ENCODE results near the gene TNIP2.

TNIP2 gene

GRCh38 chr4:2755821-2756690 is at the start of gene TNIP2:
TSS of gene TNIP2 (minus strand) at chr4:2756336. CDS start at chr4:2756289, 47 bp downstream.
- peaks cover 27 to 51% (median 40%) of the 10 kb centered on the region in 10 experiments for H3K4me1 ChIP-seq
- H3K4me2 ChIP-seq, result peak within 1 kb of the TSS; percentile 79 to 97 (median 91)
- H3K4me3 ChIP-seq, result peak within 1 kb of the TSS; percentile 79 to 96 (median 88)
- no peaks in the 10 kb centered on the region for H3K9me3 ChIP-seq (replicated peaks in 1 of 11)
- peaks cover 4 to 27% (median 17%) of the 10 kb centered on the region in 11 experiments; a peak in 19 of 22 replicates for H3K36me3 ChIP-seq
- H3K27me3 ChIP-seq, result no peaks in the 10 kb centered on the region
- peak within 1 kb of the TSS; percentile 82 to 90 (median 88) for H3K27ac ChIP-seq
- no peak for TF ChIP-seq Cebpa-rat (IDR thresholded peaks at IDR 0.05)
- H3K9ac ChIP-seq, result peak within 1 kb of the TSS; percentile 86 to 95 (median 91)
- peaks cover 16 to 48% (median 39%) of the 10 kb centered on the region in 11 experiments; a peak in 20 of 22 replicates for H4K20me1 ChIP-seq

GRCh38 chr4:2804973-2805501 is 48.9 kb upstream of the TNIP2 start:
- peak overlapping the region; percentile 95 to 100 (median 98) for H3K4me2 ChIP-seq
- peak overlapping the region; percentile 52 to 77 (median 70) for H3K9ac ChIP-seq

GRCh38 chr4:2804449-2804972 is 48.4 kb upstream of the TNIP2 start:
- H3K4me1 ChIP-seq, result peaks cover 83 to 94% (median 92%) of the 10 kb centered on the region in 10 experiments
- H3K9ac ChIP-seq, result peak overlapping the region; percentile 52 to 77 (median 70)
- no peaks in the 10 kb centered on the region for H3K27me3 ChIP-seq
- H3K4me2 ChIP-seq, result peak overlapping the region; percentile 95 to 100 (median 98)
- no peaks in the 10 kb centered on the region for H3K9me3 ChIP-seq (replicated peaks in 1 of 11)
- peaks cover 0 to 81% (median 18%) of the 10 kb centered on the region in 11 experiments; a peak in 11 of 22 replicates for H4K20me1 ChIP-seq
- no peak for TF ChIP-seq Cebpa-rat (IDR thresholded peaks at IDR 0.05)
- peak overlapping the region; percentile 31 to 87 (median 78) for H3K27ac ChIP-seq
- peak overlapping the region in 9 of 10 experiments; percentile 24 to 60 (median 41); a peak in 16 of 20 replicates for H3K4me3 ChIP-seq
- peaks cover 0 to 63% (median 0%) of the 10 kb centered on the region in 11 experiments; a peak in 10 of 22 replicates for H3K36me3 ChIP-seq

More at GRCh38 chr4:2804973-2805501, 48.9 kb upstream of the TNIP2 start:
- Histone ChIP-seq H3K36me3 (peaks cover 0 to 65% (median 0%) of the 10 kb centered on the region in 11 experiments; a peak in 10 of 22 replicates), H3K9me3 (replicated peaks in 1 of 11) (no peaks in the 10 kb centered on the region), H3K27ac (peak overlapping the region; percentile 31 to 87 (median 78)), H3K4me1 (peaks cover 89 to 94% (median 93%) of the 10 kb centered on the region in 10 experiments), H3K27me3 (no peaks in the 10 kb centered on the region), H4K20me1 (peaks cover 0 to 86% (median 18%) of the 10 kb centered on the region in 11 experiments; a peak in 11 of 22 replicates), H3K4me3 (peak overlapping the region; percentile 20 to 60 (median 40); a peak in 17 of 20 replicates)
- TF ChIP-seq Cebpa-rat (IDR thresholded peaks at IDR 0.05), result no peak

GRCh38 chr4:2803624-2804448 is 47.7 kb upstream of the TNIP2 start:
- Histone ChIP-seq H4K20me1 (peaks cover 0 to 80% (median 18%) of the 10 kb centered on the region in 11 experiments; a peak in 12 of 22 replicates), H3K27me3 (no peaks in the 10 kb centered on the region), H3K36me3 (peaks cover 0 to 63% (median 0%) of the 10 kb centered on the region in 11 experiments; a peak in 10 of 22 replicates), H3K4me1 (peaks cover 83 to 97% (median 95%) of the 10 kb centered on the region in 10 experiments), H3K4me2 (peak overlapping the region; percentile 95 to 100 (median 98)), H3K27ac (peak overlapping the region; percentile 31 to 87 (median 78); a peak in 21 of 22 replicates), H3K4me3 (peak overlapping the region in 9 of 10 experiments; percentile 8 to 60 (median 41); a peak in 16 of 20 replicates), H3K9ac (peak overlapping the region; percentile 52 to 77 (median 70)), H3K9me3 (replicated peaks in 1 of 11) (no peaks in the 10 kb centered on the region)
- peak in 10 of 11 experiments; percentile 44 to 90 (median 68); a peak in 15 of 22 replicates for TF ChIP-seq Cebpa-rat (IDR thresholded peaks at IDR 0.05)

- Histone ChIP-seq H3K9ac (peak overlapping the region; percentile 18 to 62 (median 48); a peak in 15 of 22 replicates), H3K27me3 (no peaks in the 10 kb centered on the region), H4K20me1 (peaks cover 0 to 77% (median 16%) of the 10 kb centered on the region in 11 experiments; a peak in 12 of 22 replicates), H3K9me3 (replicated peaks in 1 of 11) (no peaks in the 10 kb centered on the region), H3K4me1 (peaks cover 84 to 100% (median 97%) of the 10 kb centered on the region in 10 experiments), H3K27ac (peak overlapping the region; percentile 15 to 87 (median 76); a peak in 21 of 22 replicates), H3K4me3 (peak overlapping the region in 3 of 10 experiments; percentile 41 to 60 (median 54); a peak in 5 of 20 replicates), H3K36me3 (peaks cover 0 to 58% (median 0%) of the 10 kb centered on the region in 11 experiments; a peak in 10 of 22 replicates), H3K4me2 (peak overlapping the region; percentile 95 to 100 (median 98))
- TF ChIP-seq Cebpa-rat (IDR thresholded peaks at IDR 0.05), result no peak
These were observed 46.7 kb upstream of the TNIP2 start for GRCh38 chr4:2802618-2803531.

GRCh38 chr4:2800691-2801596 is 44.8 kb upstream of the TNIP2 start:
- H3K4me2 ChIP-seq, result peak overlapping the region; percentile 93 to 100 (median 99)
- H3K4me3 ChIP-seq, result peak overlapping the region in 9 of 10 experiments; percentile 56 to 88 (median 78); a peak in 18 of 20 replicates
- peak overlapping the region; percentile 88 to 99 (median 93) for H3K27ac ChIP-seq
- peaks cover 0 to 53% (median 0%) of the 10 kb centered on the region in 11 experiments; a peak in 10 of 22 replicates for H3K36me3 ChIP-seq
- H3K9me3 ChIP-seq (replicated peaks in 1 of 11), result no peaks in the 10 kb centered on the region
- no peak for TF ChIP-seq Cebpa-rat (IDR thresholded peaks at IDR 0.05)
- H3K27me3 ChIP-seq, result no peaks in the 10 kb centered on the region
- H3K9ac ChIP-seq, result peak overlapping the region; percentile 83 to 96 (median 90)
- peaks cover 0 to 77% (median 0%) of the 10 kb centered on the region in 11 experiments; a peak in 12 of 22 replicates for H4K20me1 ChIP-seq
- peaks cover 84 to 100% (median 97%) of the 10 kb centered on the region in 10 experiments for H3K4me1 ChIP-seq
